Measurements from ENCODE around the gene TMEM140.

TMEM140 gene

GRCh38 chr7:135190703-135191102 is 42.8 kb downstream of the TMEM140 start:
- no peaks in the 10 kb centered on the region for H3K9me3 ChIP-seq (ENCODE audit: control insufficient read depth, low read length)
- peaks cover 5% of the 10 kb centered on the region for H3K36me3 ChIP-seq (ENCODE audit: control insufficient read depth, insufficient read depth, low read length)
- H3K4me1 ChIP-seq (ENCODE audit: control insufficient read depth, insufficient read depth, low read length), result peaks cover 10% of the 10 kb centered on the region
- H3K27me3 ChIP-seq (ENCODE audit: control insufficient read depth, insufficient read depth, low read length), result no peaks in the 10 kb centered on the region
- no peak overlapping the region for H3K9ac ChIP-seq (ENCODE audit: low read length)
- no peak overlapping the region for H3K4me3 ChIP-seq (ENCODE audit: low read length)

DNA sequence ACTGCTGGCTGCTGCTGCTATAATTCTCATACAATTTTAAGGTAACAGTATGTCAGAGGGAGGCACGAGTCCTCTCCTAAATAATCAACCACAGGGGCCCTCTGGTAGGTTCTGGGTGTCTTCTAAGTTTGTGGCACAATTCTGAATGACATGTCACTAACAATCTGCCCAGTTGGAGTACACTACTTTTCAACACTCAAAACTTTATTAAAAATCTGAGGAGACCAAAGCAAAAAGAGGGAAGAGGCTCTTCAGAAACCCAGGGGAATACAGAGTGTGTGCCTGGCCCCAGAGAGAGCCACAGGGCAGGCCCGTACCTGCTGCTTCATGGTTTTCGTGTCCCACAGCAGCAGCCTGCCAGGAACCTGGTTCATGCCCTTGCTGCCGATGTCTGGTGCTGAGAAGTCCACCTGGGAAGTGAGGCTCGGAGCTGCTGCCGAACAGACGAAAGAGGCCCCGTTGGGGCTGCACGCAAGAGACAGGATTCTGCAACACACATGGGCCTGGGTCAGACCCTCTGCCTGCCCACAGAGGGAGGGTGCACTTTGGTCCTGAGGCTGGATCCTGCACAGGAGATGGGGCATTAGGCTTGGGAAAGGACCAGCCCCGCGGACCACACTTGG is 45.2 kb downstream of the TMEM140 start:
- Histone ChIP-seq H3K9ac (ENCODE audit: low read length) (no peak overlapping the region), H3K27me3 (ENCODE audit: control insufficient read depth, insufficient read depth, low read length) (no peaks in the 10 kb centered on the region), H3K36me3 (ENCODE audit: control insufficient read depth, insufficient read depth, low read length) (peaks cover 7% of the 10 kb centered on the region), H3K9me3 (ENCODE audit: control insufficient read depth, low read length) (no peaks in the 10 kb centered on the region), H3K4me3 (ENCODE audit: low read length) (no peak overlapping the region), H3K4me1 (ENCODE audit: control insufficient read depth, insufficient read depth, low read length) (peaks cover 10% of the 10 kb centered on the region)

- H3K4me3 ChIP-seq (ENCODE audit: low read length), result no peak overlapping the region
- no peak overlapping the region for H3K9ac ChIP-seq (ENCODE audit: low read length)
- peaks cover 7% of the 10 kb centered on the region for H3K36me3 ChIP-seq (ENCODE audit: control insufficient read depth, insufficient read depth, low read length)
- H3K27me3 ChIP-seq (ENCODE audit: control insufficient read depth, insufficient read depth, low read length), result no peaks in the 10 kb centered on the region
- no peaks in the 10 kb centered on the region for H3K9me3 ChIP-seq (ENCODE audit: control insufficient read depth, low read length)
- H3K4me1 ChIP-seq (ENCODE audit: control insufficient read depth, insufficient read depth, low read length), result peaks cover 9% of the 10 kb centered on the region
Observed at GRCh38 chr7:135193615-135194081, 45.8 kb downstream of the TMEM140 start.

- H3K4me1 ChIP-seq (ENCODE audit: control insufficient read depth, insufficient read depth, low read length), result no peaks in the 10 kb centered on the region
- H3K4me3 ChIP-seq (ENCODE audit: low read length), result no peak overlapping the region
- no peak overlapping the region for H3K9ac ChIP-seq (ENCODE audit: low read length)
- H3K27me3 ChIP-seq (ENCODE audit: control insufficient read depth, insufficient read depth, low read length), result no peaks in the 10 kb centered on the region
- H3K9me3 ChIP-seq (ENCODE audit: control insufficient read depth, low read length), result no peaks in the 10 kb centered on the region
- H3K36me3 ChIP-seq (ENCODE audit: control insufficient read depth, insufficient read depth, low read length), result peaks cover 7% of the 10 kb centered on the region
Observed at GRCh38 chr7:135194494-135195095, 46.7 kb downstream of the TMEM140 start.

GRCh38 chr7:135195156-135195555 is 47.3 kb downstream of the TMEM140 start:
- H3K4me1 ChIP-seq (ENCODE audit: control insufficient read depth, insufficient read depth, low read length), result no peaks in the 10 kb centered on the region
- H3K27me3 ChIP-seq (ENCODE audit: control insufficient read depth, insufficient read depth, low read length), result no peaks in the 10 kb centered on the region
- peaks cover 7% of the 10 kb centered on the region for H3K36me3 ChIP-seq (ENCODE audit: control insufficient read depth, insufficient read depth, low read length)
- no peak overlapping the region for H3K4me3 ChIP-seq (ENCODE audit: low read length)
- H3K9ac ChIP-seq (ENCODE audit: low read length), result no peak overlapping the region
- H3K9me3 ChIP-seq (ENCODE audit: control insufficient read depth, low read length), result no peaks in the 10 kb centered on the region

DNA sequence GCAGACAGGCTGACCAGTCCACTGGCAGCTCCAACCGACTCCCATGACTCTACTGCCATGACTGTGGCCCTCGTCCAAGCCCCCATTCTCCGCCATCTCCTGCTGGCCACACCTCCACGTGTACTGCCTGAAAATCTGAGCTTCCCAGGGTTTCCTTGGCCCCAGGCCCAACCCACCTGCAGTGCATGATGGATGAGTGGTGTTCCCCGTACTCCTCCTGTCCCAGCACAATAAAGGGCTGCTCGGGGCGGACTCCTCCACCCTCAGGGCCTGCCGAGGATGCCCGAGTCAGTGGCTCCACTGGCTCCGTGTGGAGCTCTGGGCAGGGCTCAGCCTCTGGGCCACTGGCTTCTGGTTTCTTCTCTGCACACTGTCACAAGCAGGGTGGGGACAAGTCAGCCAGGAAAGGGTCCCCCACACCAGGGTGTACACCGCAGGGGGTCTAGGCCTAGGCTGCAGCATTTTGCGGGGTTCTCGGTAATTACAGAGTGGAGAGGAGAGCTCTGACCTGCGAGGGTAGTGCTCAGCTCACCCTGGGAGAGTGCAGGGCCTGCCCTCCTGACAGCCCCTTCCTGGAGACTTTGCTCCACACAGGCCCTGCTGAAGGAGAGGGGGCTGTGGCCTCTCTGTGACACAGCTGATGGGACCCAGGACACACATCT is 48.2 kb downstream of the TMEM140 start:
- no peak overlapping the region for H3K4me3 ChIP-seq (ENCODE audit: low read length)
- no peak overlapping the region for H3K9ac ChIP-seq (ENCODE audit: low read length)
- H3K36me3 ChIP-seq (ENCODE audit: control insufficient read depth, insufficient read depth, low read length), result peaks cover 7% of the 10 kb centered on the region
- no peaks in the 10 kb centered on the region for H3K4me1 ChIP-seq (ENCODE audit: control insufficient read depth, insufficient read depth, low read length)
- no peaks in the 10 kb centered on the region for H3K27me3 ChIP-seq (ENCODE audit: control insufficient read depth, insufficient read depth, low read length)
- H3K9me3 ChIP-seq (ENCODE audit: control insufficient read depth, low read length), result no peaks in the 10 kb centered on the region

- H3K4me1 ChIP-seq (ENCODE audit: control insufficient read depth, insufficient read depth, low read length), result no peaks in the 10 kb centered on the region
- H3K27me3 ChIP-seq (ENCODE audit: control insufficient read depth, insufficient read depth, low read length), result no peaks in the 10 kb centered on the region
- H3K4me3 ChIP-seq (ENCODE audit: low read length), result no peak overlapping the region
- H3K9me3 ChIP-seq (ENCODE audit: control insufficient read depth, low read length), result no peaks in the 10 kb centered on the region
- H3K36me3 ChIP-seq (ENCODE audit: control insufficient read depth, insufficient read depth, low read length), result peaks cover 7% of the 10 kb centered on the region
- H3K9ac ChIP-seq (ENCODE audit: low read length), result no peak overlapping the region
Observed at GRCh38 chr7:135197343-135197742, 49.5 kb downstream of the TMEM140 start.

- H3K4me3 ChIP-seq (ENCODE audit: low read length), result no peak overlapping the region
- peaks cover 7% of the 10 kb centered on the region for H3K36me3 ChIP-seq (ENCODE audit: control insufficient read depth, insufficient read depth, low read length)
- H3K4me1 ChIP-seq (ENCODE audit: control insufficient read depth, insufficient read depth, low read length), result no peaks in the 10 kb centered on the region
- no peak overlapping the region for H3K9ac ChIP-seq (ENCODE audit: low read length)
- no peaks in the 10 kb centered on the region for H3K9me3 ChIP-seq (ENCODE audit: control insufficient read depth, low read length)
- H3K27me3 ChIP-seq (ENCODE audit: control insufficient read depth, insufficient read depth, low read length), result no peaks in the 10 kb centered on the region
Observed at GRCh38 chr7:135197906-135198655, 50.2 kb downstream of the TMEM140 start.

DNA sequence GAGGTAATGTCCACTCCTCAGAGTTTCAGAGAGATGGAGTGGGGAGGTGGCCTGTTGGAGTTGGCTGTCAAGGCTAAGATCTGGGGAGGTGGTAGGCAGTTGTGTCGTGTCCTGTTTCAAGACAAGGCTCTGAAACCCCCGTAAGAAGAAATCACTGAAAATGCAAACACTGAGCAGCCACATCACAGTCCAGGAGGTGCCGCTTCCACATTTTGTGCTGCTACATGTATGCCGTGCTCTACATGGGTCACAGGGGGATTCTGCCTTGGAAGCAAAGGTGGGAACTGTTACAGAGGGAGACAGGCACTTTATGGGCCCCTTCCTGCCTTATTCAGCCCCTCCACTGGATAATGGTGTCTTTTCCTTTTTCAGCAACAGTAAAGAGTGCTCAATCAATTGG is 51.6 kb downstream of the TMEM140 start:
- H3K9me3 ChIP-seq (ENCODE audit: control insufficient read depth, low read length), result no peaks in the 10 kb centered on the region
- no peaks in the 10 kb centered on the region for H3K4me1 ChIP-seq (ENCODE audit: control insufficient read depth, insufficient read depth, low read length)
- H3K4me3 ChIP-seq (ENCODE audit: low read length), result no peak overlapping the region
- no peaks in the 10 kb centered on the region for H3K27me3 ChIP-seq (ENCODE audit: control insufficient read depth, insufficient read depth, low read length)
- H3K36me3 ChIP-seq (ENCODE audit: control insufficient read depth, insufficient read depth, low read length), result peaks cover 7% of the 10 kb centered on the region
- H3K9ac ChIP-seq (ENCODE audit: low read length), result no peak overlapping the region

- no peak overlapping the region for H3K9ac ChIP-seq (ENCODE audit: low read length)
- peaks cover 7% of the 10 kb centered on the region for H3K36me3 ChIP-seq (ENCODE audit: control insufficient read depth, insufficient read depth, low read length)
- no peaks in the 10 kb centered on the region for H3K9me3 ChIP-seq (ENCODE audit: control insufficient read depth, low read length)
- no peaks in the 10 kb centered on the region for H3K4me1 ChIP-seq (ENCODE audit: control insufficient read depth, insufficient read depth, low read length)
- no peak overlapping the region for H3K4me3 ChIP-seq (ENCODE audit: low read length)
- H3K27me3 ChIP-seq (ENCODE audit: control insufficient read depth, insufficient read depth, low read length), result no peaks in the 10 kb centered on the region
Observed at GRCh38 chr7:135200821-135201331, 53.0 kb downstream of the TMEM140 start.

GRCh38 chr7:135201350-135201749 is 53.5 kb downstream of the TMEM140 start:
- H3K4me1 ChIP-seq (ENCODE audit: control insufficient read depth, insufficient read depth, low read length), result no peaks in the 10 kb centered on the region
- H3K27me3 ChIP-seq (ENCODE audit: control insufficient read depth, insufficient read depth, low read length), result no peaks in the 10 kb centered on the region
- H3K4me3 ChIP-seq (ENCODE audit: low read length), result no peak overlapping the region
- peaks cover 7% of the 10 kb centered on the region for H3K36me3 ChIP-seq (ENCODE audit: control insufficient read depth, insufficient read depth, low read length)
- no peaks in the 10 kb centered on the region for H3K9me3 ChIP-seq (ENCODE audit: control insufficient read depth, low read length)
- no peak overlapping the region for H3K9ac ChIP-seq (ENCODE audit: low read length)

- H3K4me3 ChIP-seq (ENCODE audit: low read length), result no peak overlapping the region
- H3K36me3 ChIP-seq (ENCODE audit: control insufficient read depth, insufficient read depth, low read length), result no peaks in the 10 kb centered on the region
Observed at GRCh38 chr7:135204341-135204749, 56.5 kb downstream of the TMEM140 start.

More at GRCh38 chr7:135204341-135204749, 56.5 kb downstream of the TMEM140 start:
- Histone ChIP-seq H3K9ac (ENCODE audit: low read length) (no peak overlapping the region), H3K4me1 (ENCODE audit: control insufficient read depth, insufficient read depth, low read length) (peaks cover 10% of the 10 kb centered on the region), H3K27me3 (ENCODE audit: control insufficient read depth, insufficient read depth, low read length) (no peaks in the 10 kb centered on the region), H3K9me3 (ENCODE audit: control insufficient read depth, low read length) (no peaks in the 10 kb centered on the region)

All from mucosa of stomach (tissue), 1 donor.